HepG2 (cell line): ENCODE data around the gene HABP4. TPM values are rescaled to one million over a fixed set of nuclear protein-coding genes. Genes with fewer than 3 reads are reported as not detected.

ENCODE experiments used
- BCL6 ChIP-seq: IDR thresholded peaks from 2 replicates; pipeline ENCODE4 v1.6.1; 2016; ENCODE audit warnings: missing genetic modification reagents, missing compliant biosample characterization
- FOSL1 ChIP-seq: sonication (generic); formaldehyde crosslinking; IDR thresholded peaks from 2 replicates; pipeline ENCODE4 v1.9.0; 2021; ENCODE audit warnings: missing genetic modification reagents, borderline replicate concordance
- TRIM24 ChIP-seq: sonication (generic); formaldehyde crosslinking; IDR thresholded peaks from 2 replicates; pipeline ENCODE4 v1.8.0; 2022; ENCODE audit warnings: mild to moderate bottlenecking, missing genetic modification reagents
- ZEB1 ChIP-seq: IDR thresholded peaks from 2 replicates; pipeline ENCODE4 v1.6.1; 2012; ENCODE audit warnings: mild to moderate bottlenecking, low read depth, inconsistent platforms; ENCODE audit not compliant: insufficient replicate concordance
- ZFP1 ChIP-seq: IDR thresholded peaks from 2 replicates; pipeline ENCODE4 v1.6.1; 2016
- ZNF549 ChIP-seq: sonication (generic); formaldehyde crosslinking; IDR thresholded peaks from 2 replicates; pipeline ENCODE4 v1.5.0; 2020; ENCODE audit warnings: missing genetic modification reagents
- ZNF703 ChIP-seq: sonication (generic); formaldehyde crosslinking; IDR thresholded peaks from 2 replicates; pipeline ENCODE4 v1.5.1; 2020; ENCODE audit warnings: missing genetic modification reagents, mild to moderate bottlenecking, moderate library complexity, borderline replicate concordance
- ZNF746 ChIP-seq: sonication (generic); formaldehyde crosslinking; IDR thresholded peaks from 2 replicates; pipeline ENCODE4 v1.8.0; 2022; ENCODE audit warnings: mild to moderate bottlenecking, missing genetic modification reagents
- polyA plus RNA-seq, 8 experiments: library from polyadenylated mRNA; depleted of rRNA in 3 of 8; stranded (reverse) in 7 of 8; unstranded in 1 of 8; fragments of >200 nt; fragmentation: Illumina TruSeq in 4 of 8; extraction: Trizol in 4 of 8; gene quantifications; 2 replicates each; pipeline versions ENCODE4 v1.2.1 to v1.2.3, GENCODE V29; 2011 to 2016; ENCODE audit warnings: low read depth in 4 of 8, missing spikeins in 1 of 8, mixed read lengths in 1 of 8; ENCODE audit not compliant: insufficient read depth in 1 of 8
- total RNA-seq, 5 experiments: library from RNA; depleted of rRNA; stranded (reverse); fragments of >200 nt; fragmentation: Illumina TruSeq; extraction: Trizol; gene quantifications; 2 replicates each; pipeline ENCODE4 v1.2.3, GENCODE V29; 2016; ENCODE audit warnings: low read depth in 1 of 5
- TF ChIP-seq, protein P1 (sequence below): sonication (generic); formaldehyde crosslinking; IDR thresholded peaks from 2 replicates; pipeline ENCODE4 v1.9.0; 2021; ENCODE audit warnings: mild to moderate bottlenecking, missing genetic modification reagents
- TF ChIP-seq, protein P2 (sequence below): sonication (generic); formaldehyde crosslinking; IDR thresholded peaks from 2 replicates; pipeline ENCODE4 v1.5.0; 2020; ENCODE audit warnings: mild to moderate bottlenecking, missing genetic modification reagents
- TF ChIP-seq, protein P3 (sequence below): IDR thresholded peaks from 2 replicates; pipeline ENCODE4 v1.4.0; 2020; ENCODE audit warnings: mild to moderate bottlenecking, missing genetic modification reagents
- TF ChIP-seq, protein P4 (sequence below): conservative IDR thresholded peaks from 2 replicates; pipeline ENCODE4 v1.6.1; 2018; ENCODE audit warnings: missing genetic modification reagents

The HABP4 gene
- total and polyA plus RNA-seq, 2 of the 13 experiments (the other 11 are each of a cell fraction or from before 2014, with no cell fraction given) = 14.3 to 26.6 TPM

DNA sequence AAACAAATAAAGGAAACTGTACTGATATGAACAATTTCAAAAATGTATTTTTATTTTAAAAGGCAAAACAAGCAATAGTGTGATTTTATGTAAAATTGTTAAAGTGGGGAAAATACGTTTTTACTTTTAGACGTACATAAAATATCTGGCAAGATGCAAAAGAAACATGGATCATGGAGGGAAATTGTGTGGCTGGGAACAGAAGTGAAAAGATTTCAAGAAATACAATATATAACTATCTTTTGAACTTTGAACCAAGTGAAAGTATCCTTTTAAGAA lies 30.3 kb upstream of the HABP4 start (continued):
- TF ChIP-seq, protein P1, sequence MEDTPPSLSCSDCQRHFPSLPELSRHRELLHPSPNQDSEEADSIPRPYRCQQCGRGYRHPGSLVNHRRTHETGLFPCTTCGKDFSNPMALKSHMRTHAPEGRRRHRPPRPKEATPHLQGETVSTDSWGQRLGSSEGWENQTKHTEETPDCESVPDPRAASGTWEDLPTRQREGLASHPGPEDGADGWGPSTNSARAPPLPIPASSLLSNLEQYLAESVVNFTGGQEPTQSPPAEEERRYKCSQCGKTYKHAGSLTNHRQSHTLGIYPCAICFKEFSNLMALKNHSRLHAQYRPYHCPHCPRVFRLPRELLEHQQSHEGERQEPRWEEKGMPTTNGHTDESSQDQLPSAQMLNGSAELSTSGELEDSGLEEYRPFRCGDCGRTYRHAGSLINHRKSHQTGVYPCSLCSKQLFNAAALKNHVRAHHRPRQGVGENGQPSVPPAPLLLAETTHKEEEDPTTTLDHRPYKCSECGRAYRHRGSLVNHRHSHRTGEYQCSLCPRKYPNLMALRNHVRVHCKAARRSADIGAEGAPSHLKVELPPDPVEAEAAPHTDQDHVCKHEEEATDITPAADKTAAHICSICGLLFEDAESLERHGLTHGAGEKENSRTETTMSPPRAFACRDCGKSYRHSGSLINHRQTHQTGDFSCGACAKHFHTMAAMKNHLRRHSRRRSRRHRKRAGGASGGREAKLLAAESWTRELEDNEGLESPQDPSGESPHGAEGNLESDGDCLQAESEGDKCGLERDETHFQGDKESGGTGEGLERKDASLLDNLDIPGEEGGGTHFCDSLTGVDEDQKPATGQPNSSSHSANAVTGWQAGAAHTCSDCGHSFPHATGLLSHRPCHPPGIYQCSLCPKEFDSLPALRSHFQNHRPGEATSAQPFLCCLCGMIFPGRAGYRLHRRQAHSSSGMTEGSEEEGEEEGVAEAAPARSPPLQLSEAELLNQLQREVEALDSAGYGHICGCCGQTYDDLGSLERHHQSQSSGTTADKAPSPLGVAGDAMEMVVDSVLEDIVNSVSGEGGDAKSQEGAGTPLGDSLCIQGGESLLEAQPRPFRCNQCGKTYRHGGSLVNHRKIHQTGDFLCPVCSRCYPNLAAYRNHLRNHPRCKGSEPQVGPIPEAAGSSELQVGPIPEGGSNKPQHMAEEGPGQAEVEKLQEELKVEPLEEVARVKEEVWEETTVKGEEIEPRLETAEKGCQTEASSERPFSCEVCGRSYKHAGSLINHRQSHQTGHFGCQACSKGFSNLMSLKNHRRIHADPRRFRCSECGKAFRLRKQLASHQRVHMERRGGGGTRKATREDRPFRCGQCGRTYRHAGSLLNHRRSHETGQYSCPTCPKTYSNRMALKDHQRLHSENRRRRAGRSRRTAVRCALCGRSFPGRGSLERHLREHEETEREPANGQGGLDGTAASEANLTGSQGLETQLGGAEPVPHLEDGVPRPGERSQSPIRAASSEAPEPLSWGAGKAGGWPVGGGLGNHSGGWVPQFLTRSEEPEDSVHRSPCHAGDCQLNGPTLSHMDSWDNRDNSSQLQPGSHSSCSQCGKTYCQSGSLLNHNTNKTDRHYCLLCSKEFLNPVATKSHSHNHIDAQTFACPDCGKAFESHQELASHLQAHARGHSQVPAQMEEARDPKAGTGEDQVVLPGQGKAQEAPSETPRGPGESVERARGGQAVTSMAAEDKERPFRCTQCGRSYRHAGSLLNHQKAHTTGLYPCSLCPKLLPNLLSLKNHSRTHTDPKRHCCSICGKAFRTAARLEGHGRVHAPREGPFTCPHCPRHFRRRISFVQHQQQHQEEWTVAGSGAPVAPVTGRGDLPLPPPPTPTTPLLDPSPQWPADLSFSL (CRISPR knock-in tag) = no peak
- TF ChIP-seq, protein P2, sequence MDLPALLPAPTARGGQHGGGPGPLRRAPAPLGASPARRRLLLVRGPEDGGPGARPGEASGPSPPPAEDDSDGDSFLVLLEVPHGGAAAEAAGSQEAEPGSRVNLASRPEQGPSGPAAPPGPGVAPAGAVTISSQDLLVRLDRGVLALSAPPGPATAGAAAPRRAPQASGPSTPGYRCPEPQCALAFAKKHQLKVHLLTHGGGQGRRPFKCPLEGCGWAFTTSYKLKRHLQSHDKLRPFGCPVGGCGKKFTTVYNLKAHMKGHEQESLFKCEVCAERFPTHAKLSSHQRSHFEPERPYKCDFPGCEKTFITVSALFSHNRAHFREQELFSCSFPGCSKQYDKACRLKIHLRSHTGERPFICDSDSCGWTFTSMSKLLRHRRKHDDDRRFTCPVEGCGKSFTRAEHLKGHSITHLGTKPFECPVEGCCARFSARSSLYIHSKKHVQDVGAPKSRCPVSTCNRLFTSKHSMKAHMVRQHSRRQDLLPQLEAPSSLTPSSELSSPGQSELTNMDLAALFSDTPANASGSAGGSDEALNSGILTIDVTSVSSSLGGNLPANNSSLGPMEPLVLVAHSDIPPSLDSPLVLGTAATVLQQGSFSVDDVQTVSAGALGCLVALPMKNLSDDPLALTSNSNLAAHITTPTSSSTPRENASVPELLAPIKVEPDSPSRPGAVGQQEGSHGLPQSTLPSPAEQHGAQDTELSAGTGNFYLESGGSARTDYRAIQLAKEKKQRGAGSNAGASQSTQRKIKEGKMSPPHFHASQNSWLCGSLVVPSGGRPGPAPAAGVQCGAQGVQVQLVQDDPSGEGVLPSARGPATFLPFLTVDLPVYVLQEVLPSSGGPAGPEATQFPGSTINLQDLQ (CRISPR knock-in tag) = no peak
- TF ChIP-seq ZFP1 (CRISPR knock-in tag) (no peak), ZNF746 (no peak), ZNF703 (no peak), TRIM24 (no peak), BCL6 (CRISPR knock-in tag) (no peak), ZNF549 (no peak), FOSL1 (no peak), ZEB1 (no peak)
- TF ChIP-seq, protein P3, sequence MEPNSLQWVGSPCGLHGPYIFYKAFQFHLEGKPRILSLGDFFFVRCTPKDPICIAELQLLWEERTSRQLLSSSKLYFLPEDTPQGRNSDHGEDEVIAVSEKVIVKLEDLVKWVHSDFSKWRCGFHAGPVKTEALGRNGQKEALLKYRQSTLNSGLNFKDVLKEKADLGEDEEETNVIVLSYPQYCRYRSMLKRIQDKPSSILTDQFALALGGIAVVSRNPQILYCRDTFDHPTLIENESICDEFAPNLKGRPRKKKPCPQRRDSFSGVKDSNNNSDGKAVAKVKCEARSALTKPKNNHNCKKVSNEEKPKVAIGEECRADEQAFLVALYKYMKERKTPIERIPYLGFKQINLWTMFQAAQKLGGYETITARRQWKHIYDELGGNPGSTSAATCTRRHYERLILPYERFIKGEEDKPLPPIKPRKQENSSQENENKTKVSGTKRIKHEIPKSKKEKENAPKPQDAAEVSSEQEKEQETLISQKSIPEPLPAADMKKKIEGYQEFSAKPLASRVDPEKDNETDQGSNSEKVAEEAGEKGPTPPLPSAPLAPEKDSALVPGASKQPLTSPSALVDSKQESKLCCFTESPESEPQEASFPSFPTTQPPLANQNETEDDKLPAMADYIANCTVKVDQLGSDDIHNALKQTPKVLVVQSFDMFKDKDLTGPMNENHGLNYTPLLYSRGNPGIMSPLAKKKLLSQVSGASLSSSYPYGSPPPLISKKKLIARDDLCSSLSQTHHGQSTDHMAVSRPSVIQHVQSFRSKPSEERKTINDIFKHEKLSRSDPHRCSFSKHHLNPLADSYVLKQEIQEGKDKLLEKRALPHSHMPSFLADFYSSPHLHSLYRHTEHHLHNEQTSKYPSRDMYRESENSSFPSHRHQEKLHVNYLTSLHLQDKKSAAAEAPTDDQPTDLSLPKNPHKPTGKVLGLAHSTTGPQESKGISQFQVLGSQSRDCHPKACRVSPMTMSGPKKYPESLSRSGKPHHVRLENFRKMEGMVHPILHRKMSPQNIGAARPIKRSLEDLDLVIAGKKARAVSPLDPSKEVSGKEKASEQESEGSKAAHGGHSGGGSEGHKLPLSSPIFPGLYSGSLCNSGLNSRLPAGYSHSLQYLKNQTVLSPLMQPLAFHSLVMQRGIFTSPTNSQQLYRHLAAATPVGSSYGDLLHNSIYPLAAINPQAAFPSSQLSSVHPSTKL (CRISPR knock-in tag) = no peak
- TF ChIP-seq, protein P4, sequence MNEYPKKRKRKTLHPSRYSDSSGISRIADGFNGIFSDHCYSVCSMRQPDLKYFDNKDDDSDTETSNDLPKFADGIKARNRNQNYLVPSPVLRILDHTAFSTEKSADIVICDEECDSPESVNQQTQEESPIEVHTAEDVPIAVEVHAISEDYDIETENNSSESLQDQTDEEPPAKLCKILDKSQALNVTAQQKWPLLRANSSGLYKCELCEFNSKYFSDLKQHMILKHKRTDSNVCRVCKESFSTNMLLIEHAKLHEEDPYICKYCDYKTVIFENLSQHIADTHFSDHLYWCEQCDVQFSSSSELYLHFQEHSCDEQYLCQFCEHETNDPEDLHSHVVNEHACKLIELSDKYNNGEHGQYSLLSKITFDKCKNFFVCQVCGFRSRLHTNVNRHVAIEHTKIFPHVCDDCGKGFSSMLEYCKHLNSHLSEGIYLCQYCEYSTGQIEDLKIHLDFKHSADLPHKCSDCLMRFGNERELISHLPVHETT (CRISPR knock-in tag) = no peak
- TF ChIP-seq, all 625 proteins: peak for 7
